Ovary (tissue), 3 donors: Measurements from ENCODE around the gene COA6.

Source experiments
- EP300 ChIP-seq: sonication (generic); formaldehyde crosslinking; IDR thresholded peaks from one replicate; pipeline ENCODE4 v1.6.1; 2017; ENCODE audit warnings: antibody characterized with exemption
- POLR2A ChIP-seq: fragments of 450-650 bp; IDR thresholded peaks from one replicate; pipeline ENCODE4 v1.6.1; 2017; ENCODE audit warnings: antibody characterized with exemption, mild to moderate bottlenecking, moderate library complexity
- TF ChIP-seq, protein P1 (sequence below), 3 donors: fragments of 450-650 bp in 2 of 3; fragments of 200-600 bp in 1 of 3; IDR thresholded peaks; one replicate each; pipeline versions ENCODE4 v1.5.1 to v1.8.0; 2016 to 2022; ENCODE audit warnings: antibody characterized with exemption in 3 of 3, mild to moderate bottlenecking in 1 of 3
- donor health status: DM: no; HTN: no; CAD: no.

DNA sequence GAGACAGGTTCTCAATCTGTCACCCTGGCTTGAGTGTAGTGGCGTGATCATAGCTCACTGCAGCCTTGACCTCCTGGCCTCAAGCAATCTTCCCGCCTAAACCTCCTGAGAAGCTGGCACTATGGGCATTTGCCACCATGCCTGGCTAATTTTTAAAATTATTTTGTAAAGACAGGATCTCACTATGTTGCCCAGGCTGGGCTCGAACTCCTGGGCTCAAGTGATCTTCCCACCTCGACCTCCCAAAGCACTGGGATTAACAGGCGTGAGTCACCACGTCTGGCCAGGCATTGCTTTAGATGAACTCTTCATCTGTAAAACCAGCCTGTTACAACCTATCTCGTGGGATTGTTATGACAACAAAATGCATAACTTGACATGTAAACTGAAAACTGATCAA lies 2.4 kb downstream of the COA6 start:
- TF ChIP-seq, protein P1, sequence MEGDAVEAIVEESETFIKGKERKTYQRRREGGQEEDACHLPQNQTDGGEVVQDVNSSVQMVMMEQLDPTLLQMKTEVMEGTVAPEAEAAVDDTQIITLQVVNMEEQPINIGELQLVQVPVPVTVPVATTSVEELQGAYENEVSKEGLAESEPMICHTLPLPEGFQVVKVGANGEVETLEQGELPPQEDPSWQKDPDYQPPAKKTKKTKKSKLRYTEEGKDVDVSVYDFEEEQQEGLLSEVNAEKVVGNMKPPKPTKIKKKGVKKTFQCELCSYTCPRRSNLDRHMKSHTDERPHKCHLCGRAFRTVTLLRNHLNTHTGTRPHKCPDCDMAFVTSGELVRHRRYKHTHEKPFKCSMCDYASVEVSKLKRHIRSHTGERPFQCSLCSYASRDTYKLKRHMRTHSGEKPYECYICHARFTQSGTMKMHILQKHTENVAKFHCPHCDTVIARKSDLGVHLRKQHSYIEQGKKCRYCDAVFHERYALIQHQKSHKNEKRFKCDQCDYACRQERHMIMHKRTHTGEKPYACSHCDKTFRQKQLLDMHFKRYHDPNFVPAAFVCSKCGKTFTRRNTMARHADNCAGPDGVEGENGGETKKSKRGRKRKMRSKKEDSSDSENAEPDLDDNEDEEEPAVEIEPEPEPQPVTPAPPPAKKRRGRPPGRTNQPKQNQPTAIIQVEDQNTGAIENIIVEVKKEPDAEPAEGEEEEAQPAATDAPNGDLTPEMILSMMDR (IDR thresholded peaks at IDR 0.05), result no peak
- no peak for TF ChIP-seq POLR2A
- no peak for TF ChIP-seq EP300
